GM15510 (cell line): ENCODE measurements around the gene MED9.

Experiments used
- POLR2A ChIP-seq: IDR thresholded peaks from 3 replicates; pipeline ENCODE4 v1.6.1; 2011; ENCODE audit warnings: borderline replicate concordance; ENCODE audit not compliant: insufficient read length; ENCODE audit errors: extremely low read depth

Gene MED9

DNA sequence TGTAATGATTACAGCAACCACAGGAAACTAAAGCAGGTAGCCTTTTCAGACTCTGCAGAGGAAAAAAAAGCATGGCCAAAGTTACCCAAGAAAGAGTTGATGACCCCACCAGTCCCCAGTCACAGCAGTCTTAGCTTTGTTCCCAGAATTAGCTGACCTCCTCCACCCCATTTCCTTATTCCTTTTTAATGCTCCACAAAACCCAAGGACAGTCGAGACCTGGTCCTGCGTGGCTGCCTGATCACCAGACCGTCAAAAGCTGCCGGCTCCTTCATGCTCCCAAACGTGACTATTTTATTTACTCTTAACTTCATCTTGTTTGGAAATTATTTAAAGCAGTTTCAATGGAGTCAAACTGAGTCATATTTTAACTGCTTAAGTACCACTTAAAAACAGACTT, 28.7 kb upstream of the MED9 start:
- TF ChIP-seq POLR2A: no peak

GRCh38 chr17:17448723-17449122, 28.1 kb upstream of the MED9 start:
- no peak for TF ChIP-seq POLR2A

DNA sequence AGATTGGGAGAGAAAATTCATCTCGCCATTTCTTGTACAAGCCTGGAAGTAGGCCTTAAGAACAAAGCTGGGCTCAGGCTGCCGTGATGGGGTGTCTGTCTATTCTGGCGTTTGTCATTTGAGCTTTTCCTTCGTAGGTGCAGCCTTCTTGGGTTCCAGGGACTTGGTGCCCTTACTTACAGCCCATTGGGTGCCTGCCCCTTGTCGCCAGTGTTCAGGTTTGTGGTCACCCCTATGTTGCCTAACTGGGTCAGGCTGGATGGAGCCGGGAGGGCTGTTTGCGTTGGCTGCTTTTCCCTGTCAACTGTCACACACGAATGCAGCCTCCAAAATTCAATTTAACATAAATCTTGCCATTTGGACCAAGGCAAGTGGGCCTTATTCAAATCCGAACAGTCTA, 23.7 kb upstream of the MED9 start:
- TF ChIP-seq POLR2A: no peak

DNA sequence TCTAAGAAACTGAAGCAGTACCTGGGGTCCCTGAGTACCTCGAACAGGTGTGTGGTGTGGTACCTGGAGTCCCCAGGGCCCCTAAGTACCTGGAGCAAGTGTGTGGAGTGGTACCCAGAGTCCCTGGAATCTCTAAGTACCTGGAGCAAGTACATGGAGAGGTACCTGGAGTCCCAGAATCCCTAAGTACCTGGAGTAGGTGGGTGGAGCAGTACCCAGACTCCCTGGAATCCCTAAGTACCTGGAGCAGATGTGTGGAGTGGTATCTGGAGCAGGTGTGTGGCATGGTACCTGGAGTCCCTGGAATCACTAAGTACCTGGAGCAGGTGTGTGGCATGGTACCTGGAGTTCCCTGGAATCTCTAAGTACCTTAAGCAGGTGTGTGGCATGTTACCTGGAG, 22.5 kb upstream of the MED9 start:
- no peak for TF ChIP-seq POLR2A

DNA sequence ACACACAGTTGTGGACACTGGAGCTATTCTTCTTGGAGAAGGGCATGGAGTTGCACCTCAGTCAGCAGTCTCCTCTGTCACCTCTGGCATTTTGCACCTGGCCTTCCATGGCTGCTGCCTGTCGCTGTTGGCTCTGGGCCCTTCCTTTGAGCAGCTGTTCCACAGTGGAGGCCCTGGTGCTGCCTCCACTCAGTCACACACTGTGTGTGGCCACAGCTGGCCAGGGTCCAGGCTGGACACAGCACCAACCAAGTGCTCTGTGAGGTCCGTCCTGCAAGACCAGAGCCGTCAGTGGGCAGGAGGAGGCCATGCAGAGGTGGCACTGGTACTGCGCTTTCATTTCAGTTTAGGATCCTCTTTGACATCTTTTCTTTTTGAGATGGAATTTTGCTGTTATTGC, 21.6 kb upstream of the MED9 start:
- TF ChIP-seq POLR2A: no peak

DNA sequence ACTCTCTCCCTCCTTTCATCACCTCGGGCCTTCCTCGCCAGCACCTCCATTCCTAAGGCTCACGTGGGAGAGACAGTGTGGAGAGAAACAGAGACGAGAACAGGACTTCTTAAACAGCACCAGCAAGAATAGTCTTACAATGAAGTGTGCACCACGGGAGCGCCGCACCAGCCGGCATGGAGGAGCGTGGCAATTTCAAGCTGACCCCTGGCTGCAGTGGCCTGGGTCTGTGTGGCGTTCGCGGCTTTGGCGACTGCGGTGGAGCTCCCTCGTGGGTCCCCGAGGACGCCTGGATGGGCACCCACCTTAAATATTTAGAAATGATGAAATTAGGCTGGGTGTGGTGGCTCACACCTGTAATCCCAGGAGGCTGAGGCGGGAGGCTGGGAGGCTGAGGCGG, 20.5 kb upstream of the MED9 start:
- TF ChIP-seq POLR2A: no peak

DNA sequence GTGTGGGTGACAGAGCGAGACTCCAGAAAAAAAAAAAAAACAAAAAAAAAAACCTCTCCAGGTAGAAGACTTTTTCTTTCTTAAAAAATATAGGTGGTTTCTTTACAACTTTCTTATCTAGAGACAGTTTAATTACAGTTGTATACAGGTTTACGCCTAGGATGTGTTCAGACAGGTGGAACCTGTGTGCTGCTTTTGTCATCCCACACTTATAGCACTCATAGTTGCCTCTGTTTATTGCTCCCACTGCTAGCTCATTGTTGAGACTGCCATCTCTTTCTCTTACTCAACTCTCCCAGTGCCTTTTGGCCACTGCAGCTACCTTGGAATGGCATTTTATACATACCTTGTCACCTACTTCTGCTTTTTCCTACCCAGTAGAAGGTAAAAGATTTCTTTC, 19.1 kb upstream of the MED9 start:
- no peak for TF ChIP-seq POLR2A

GRCh38 chr17:17460038-17460437, 16.8 kb upstream of the MED9 start:
- no peak for TF ChIP-seq POLR2A

DNA sequence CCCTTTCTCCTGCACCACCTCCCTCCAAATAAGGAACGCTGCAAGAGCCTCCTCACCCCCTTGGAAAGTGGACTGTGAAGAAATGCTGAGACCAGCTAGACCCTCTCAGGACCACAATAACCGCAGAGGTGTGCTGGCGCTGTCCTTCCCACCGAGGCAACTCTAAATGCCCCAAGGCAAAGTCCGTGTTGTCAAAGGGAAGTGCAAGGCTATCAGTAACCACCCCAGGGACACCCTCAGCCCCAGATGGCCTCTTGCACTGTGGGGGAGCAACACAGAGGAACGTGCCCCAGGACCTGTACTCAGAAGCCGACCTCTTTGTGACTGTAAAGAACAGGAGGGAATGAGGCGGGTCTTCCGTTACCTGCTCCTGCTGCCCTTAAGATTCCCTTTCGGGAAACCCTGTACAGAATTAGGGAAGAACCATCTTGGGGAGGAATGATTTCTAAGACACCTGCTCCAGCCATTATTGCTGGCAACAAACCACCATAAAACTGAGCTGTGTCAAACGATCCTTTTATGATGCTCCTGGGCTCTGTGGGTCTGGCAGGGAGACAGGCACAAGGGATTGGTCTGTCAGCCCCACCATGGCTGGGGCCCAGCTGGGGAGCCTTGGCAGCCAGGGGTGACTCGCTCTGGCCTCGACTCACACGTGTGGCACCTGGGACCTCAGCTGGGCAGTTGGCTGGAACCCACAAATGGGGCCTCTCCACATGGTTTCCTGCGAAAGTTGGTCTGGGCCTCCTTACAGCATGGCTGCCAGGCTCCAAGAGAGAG, 14.6 kb upstream of the MED9 start:
- no peak for TF ChIP-seq POLR2A

DNA sequence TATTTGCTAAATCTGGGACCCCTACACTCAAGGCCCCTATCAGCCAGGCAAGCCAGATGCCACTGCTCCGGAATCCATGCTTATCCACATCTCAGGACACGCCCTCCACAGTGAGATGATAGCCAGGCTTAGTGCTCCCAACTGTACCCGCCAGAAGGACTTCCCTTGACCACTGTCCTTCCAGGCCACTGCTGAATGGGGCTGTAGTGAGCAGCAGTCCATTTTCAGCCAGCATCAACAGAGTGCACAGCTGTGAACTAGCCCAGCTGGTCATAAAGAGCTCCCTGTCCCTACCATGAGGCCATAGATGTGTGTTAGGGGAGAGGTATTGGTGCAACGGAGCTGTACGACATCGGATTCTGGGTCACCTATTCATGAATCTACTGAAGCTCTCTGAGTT, 13.0 kb upstream of the MED9 start:
- TF ChIP-seq POLR2A: no peak

GRCh38 chr17:17466511-17466910, 10.3 kb upstream of the MED9 start:
- no peak for TF ChIP-seq POLR2A

- TF ChIP-seq POLR2A: no peak
Observed at GRCh38 chr17:17467016-17467415, 9.8 kb upstream of the MED9 start.

GRCh38 chr17:17467720-17468119, 9.1 kb upstream of the MED9 start:
- TF ChIP-seq POLR2A: no peak

GRCh38 chr17:17468217-17469010, 8.4 kb upstream of the MED9 start:
- TF ChIP-seq POLR2A: no peak

- TF ChIP-seq POLR2A: no peak
Observed at GRCh38 chr17:17469358-17469757, 7.4 kb upstream of the MED9 start.

- TF ChIP-seq POLR2A: no peak
Observed at GRCh38 chr17:17469996-17470395, 6.8 kb upstream of the MED9 start.

DNA sequence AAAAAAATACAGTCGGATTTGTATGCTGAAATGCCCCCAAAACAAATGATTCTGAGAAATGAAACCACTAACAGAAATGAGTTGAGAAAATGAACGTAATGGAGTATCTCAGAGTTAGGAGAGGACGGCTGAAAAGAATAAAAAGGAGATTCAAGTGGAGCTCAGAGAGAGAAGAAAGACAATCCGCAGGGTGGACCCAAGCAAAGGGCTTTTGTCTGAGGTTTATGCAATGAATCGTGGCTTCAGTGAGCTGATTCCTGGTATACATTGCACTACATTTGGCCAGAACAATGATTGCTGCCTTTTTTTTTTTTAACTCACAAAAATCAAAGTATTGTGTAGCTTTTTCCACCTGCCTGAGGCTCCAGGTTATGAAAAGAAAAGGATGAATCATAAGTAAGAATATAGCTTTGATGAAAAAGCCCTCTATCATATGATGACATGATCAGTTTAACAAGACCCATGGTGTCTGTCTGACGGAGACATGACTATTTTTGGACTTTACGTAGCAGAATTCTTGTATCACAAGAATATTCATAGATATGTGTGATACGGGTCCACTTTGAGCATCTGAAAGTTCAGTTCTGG, 4.4 kb upstream of the MED9 start:
- no peak for TF ChIP-seq POLR2A

- TF ChIP-seq POLR2A: no peak
Observed at GRCh38 chr17:17474341-17474740, 2.5 kb upstream of the MED9 start.
